ENCODE measurements around the gene FGF18.

The FGF18 gene

DNA sequence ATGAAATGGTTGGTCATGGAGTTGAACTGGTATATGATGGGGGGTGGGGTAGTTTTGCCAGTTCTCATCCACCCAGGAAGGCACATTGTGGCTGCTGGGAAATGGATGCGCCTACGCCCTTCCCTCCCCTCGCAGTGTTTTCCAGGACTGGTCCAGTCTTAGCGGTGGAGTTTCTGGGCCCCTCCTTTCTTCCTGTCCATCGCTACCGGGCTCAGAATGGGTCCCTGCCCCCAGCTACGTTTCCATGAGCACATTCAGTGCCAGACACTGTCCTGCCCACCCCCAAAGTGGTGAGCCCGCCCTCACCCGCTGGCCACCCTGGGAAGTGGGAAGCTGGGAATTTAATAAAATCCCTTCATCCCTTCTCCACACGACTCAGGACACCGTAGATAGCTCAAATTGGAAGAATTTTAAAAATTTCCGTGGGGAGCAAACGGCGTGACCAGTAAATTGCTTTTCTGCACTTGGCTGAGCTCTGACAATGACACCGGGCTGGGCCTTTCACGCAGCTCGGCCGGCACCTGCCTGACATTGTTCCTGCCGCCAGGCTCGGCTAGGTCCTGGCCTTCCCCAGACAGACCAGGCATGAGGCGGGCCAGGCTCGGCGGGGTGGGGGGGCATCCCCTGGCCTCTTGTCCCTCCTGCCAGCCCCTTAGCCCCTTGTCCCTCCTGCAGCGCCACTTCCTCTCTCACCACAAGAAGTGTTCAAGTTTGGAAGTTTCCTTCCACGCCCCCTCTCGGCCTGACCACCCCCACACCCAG lies 3.6 kb downstream of the FGF18 start:
- TF ChIP-seq, protein P1, sequence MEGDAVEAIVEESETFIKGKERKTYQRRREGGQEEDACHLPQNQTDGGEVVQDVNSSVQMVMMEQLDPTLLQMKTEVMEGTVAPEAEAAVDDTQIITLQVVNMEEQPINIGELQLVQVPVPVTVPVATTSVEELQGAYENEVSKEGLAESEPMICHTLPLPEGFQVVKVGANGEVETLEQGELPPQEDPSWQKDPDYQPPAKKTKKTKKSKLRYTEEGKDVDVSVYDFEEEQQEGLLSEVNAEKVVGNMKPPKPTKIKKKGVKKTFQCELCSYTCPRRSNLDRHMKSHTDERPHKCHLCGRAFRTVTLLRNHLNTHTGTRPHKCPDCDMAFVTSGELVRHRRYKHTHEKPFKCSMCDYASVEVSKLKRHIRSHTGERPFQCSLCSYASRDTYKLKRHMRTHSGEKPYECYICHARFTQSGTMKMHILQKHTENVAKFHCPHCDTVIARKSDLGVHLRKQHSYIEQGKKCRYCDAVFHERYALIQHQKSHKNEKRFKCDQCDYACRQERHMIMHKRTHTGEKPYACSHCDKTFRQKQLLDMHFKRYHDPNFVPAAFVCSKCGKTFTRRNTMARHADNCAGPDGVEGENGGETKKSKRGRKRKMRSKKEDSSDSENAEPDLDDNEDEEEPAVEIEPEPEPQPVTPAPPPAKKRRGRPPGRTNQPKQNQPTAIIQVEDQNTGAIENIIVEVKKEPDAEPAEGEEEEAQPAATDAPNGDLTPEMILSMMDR (IDR thresholded peaks at IDR 0.05; ENCODE audit: low read depth, low read length, poor library complexity, severe bottlenecking): no peak
- TF ChIP-seq EZH2phosphoT487 (IDR thresholded peaks at IDR 0.05; ENCODE audit: borderline replicate concordance, low read length): no peak
- Histone ChIP-seq H3K79me2 (ENCODE audit: control insufficient read depth, low read length) (no peaks in the 10 kb centered on the region), H3K9me2 (replicated peaks; ENCODE audit: control insufficient read depth, low read length) (no peaks in the 10 kb centered on the region), H3F3A (ENCODE audit: control insufficient read depth, insufficient read depth) (peaks cover 1% of the 10 kb centered on the region; the same call in 1 of the 2 replicates), H3K27ac (ENCODE audit: low read depth, low read length) (no peak overlapping the region), H3K4me2 (ENCODE audit: low read length) (no peak overlapping the region), H3K4me3 (ENCODE audit: low read length) (no peak overlapping the region), H4K20me1 (ENCODE audit: control insufficient read depth, insufficient read depth, low read depth, low read length) (no peaks in the 10 kb centered on the region), H3K4me1 (ENCODE audit: control insufficient read depth, low read length) (peaks cover 18% of the 10 kb centered on the region), H3K36me3 (ENCODE audit: control insufficient read depth, low read length) (no peaks in the 10 kb centered on the region), H3K27me3 (ENCODE audit: control insufficient read depth, low read length) (peaks cover 23% of the 10 kb centered on the region), H3K9me3 (ENCODE audit: control insufficient read depth, insufficient read depth, low read length) (no peaks in the 10 kb centered on the region)

DNA sequence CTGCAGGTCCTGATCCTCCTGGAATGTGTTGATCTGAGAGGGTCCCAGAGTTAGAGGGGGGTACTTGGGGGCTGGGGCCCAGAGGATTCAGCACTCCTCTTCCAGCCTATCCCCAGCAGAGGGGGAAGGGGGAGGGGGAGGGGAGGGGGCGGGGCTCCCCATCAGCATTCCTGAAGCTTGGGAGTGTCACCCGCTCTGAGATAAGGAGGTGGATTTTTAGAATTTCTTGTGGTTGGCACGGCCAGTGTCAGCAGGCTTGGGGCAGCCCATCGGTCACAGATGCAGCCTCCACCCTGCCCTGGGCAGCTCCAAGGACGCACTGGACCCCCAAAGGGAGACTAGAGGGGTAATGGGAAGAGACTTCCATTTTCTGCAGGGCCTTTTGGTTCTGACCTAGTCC lies 5.3 kb downstream of the FGF18 start:
- Histone ChIP-seq H3F3A (ENCODE audit: control insufficient read depth, insufficient read depth) (no peaks in the 10 kb centered on the region), H3K9me2 (replicated peaks; ENCODE audit: control insufficient read depth, low read length) (no peaks in the 10 kb centered on the region), H3K79me2 (ENCODE audit: control insufficient read depth, low read length) (no peaks in the 10 kb centered on the region), H3K9me3 (ENCODE audit: control insufficient read depth, insufficient read depth, low read length) (no peaks in the 10 kb centered on the region), H4K20me1 (ENCODE audit: control insufficient read depth, insufficient read depth, low read depth, low read length) (no peaks in the 10 kb centered on the region), H3K27ac (ENCODE audit: low read depth, low read length) (no peak overlapping the region), H3K4me2 (ENCODE audit: low read length) (no peak overlapping the region), H3K4me3 (ENCODE audit: low read length) (no peak overlapping the region), H3K36me3 (ENCODE audit: control insufficient read depth, low read length) (no peaks in the 10 kb centered on the region), H3K4me1 (ENCODE audit: control insufficient read depth, low read length) (peaks cover 6% of the 10 kb centered on the region; the same call in 1 of the 2 replicates), H3K27me3 (ENCODE audit: control insufficient read depth, low read length) (peaks cover 18% of the 10 kb centered on the region)
- no peak for TF ChIP-seq EZH2phosphoT487 (IDR thresholded peaks at IDR 0.05; ENCODE audit: borderline replicate concordance, low read length)
- TF ChIP-seq, protein P1 (IDR thresholded peaks at IDR 0.05; ENCODE audit: low read depth, low read length, poor library complexity, severe bottlenecking): no peak

DNA sequence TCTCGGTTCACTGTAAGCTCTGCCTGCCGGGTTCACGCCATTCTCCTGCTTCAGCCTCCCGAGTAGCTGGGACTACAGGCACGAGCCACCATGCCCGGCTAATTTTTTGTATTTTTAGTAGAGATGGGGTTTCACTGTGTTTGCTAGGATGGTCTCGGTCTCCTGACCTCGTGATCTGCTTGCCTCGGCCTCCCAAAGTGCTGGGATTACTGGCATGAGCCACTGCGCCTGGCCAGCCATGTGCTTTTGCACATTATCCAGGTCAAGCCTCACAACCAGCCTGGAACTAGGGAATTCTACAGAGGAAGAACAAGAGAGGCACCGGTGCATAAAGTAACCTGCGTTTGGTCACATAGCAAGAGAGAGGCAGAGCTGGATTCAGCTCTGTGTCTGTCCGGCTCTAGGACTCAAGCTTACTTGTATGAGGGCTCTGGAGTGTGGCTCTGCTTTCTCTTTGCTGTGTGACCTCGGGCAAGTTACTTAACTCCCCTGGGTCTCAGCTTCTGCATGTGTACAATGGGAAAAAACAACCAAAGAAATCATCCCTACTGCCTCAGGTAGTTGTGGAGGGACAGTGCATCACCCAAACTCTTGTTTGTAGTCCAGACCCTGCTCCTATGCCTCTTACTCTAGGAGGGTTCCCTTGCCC lies 6.3 kb downstream of the FGF18 start:
- Histone ChIP-seq H4K20me1 (ENCODE audit: control insufficient read depth, insufficient read depth, low read depth, low read length) (no peaks in the 10 kb centered on the region), H3K36me3 (ENCODE audit: control insufficient read depth, low read length) (no peaks in the 10 kb centered on the region), H3K9me3 (ENCODE audit: control insufficient read depth, insufficient read depth, low read length) (no peaks in the 10 kb centered on the region), H3K27me3 (ENCODE audit: control insufficient read depth, low read length) (peaks cover 11% of the 10 kb centered on the region), H3K4me1 (ENCODE audit: control insufficient read depth, low read length) (no peaks in the 10 kb centered on the region), H3K4me2 (ENCODE audit: low read length) (no peak overlapping the region), H3F3A (ENCODE audit: control insufficient read depth, insufficient read depth) (no peaks in the 10 kb centered on the region), H3K27ac (ENCODE audit: low read depth, low read length) (no peak overlapping the region), H3K79me2 (ENCODE audit: control insufficient read depth, low read length) (no peaks in the 10 kb centered on the region), H3K9me2 (replicated peaks; ENCODE audit: control insufficient read depth, low read length) (no peaks in the 10 kb centered on the region), H3K4me3 (ENCODE audit: low read length) (no peak overlapping the region)
- TF ChIP-seq, protein P1 (IDR thresholded peaks at IDR 0.05; ENCODE audit: low read depth, low read length, poor library complexity, severe bottlenecking): no peak
- TF ChIP-seq EZH2phosphoT487 (IDR thresholded peaks at IDR 0.05; ENCODE audit: borderline replicate concordance, low read length): no peak
